Type B pancreatic cell (in vitro differentiated cells): ENCODE data around the gene GOLGA8H. TPM values are rescaled to one million over a fixed set of nuclear protein-coding genes. Genes with fewer than 3 reads are reported as not detected.
A peak's percentile ranks its signal among the peaks of the same experiment; 100 is the strongest.
"Not testable (repeated sequence)": the region's sequence is repeated elsewhere in the genome, so short reads cannot be mapped to it uniquely, and the experiment has no call there.

Experiments used
- DNase-seq: peaks from one replicate; pipeline ENCODE4 v3.0.0; 2021; ENCODE audit warnings: mixed read lengths; ENCODE audit not compliant: unreplicated experiment; ENCODE audit errors: extremely low spot score
- H3K27ac Mint-ChIP-seq: 2 replicates; pipeline ENCODE4 v1.8.0; 2021; ENCODE audit warnings: mild to moderate bottlenecking, mixed read lengths
- H3K27me3 Mint-ChIP-seq: 2 replicates; pipeline ENCODE4 v1.8.0; 2021; ENCODE audit warnings: mixed read lengths
- H3K36me3 Mint-ChIP-seq: 2 replicates; pipeline ENCODE4 v1.8.0; 2021; ENCODE audit warnings: mixed read lengths
- H3K4me1 Mint-ChIP-seq: one replicate; pipeline ENCODE4 v1.8.0; 2021; ENCODE audit warnings: mixed read lengths; ENCODE audit not compliant: unreplicated experiment
- H3K4me3 Mint-ChIP-seq: 2 replicates; pipeline ENCODE4 v1.8.0; 2021; ENCODE audit warnings: mild to moderate bottlenecking, mixed read lengths
- H3K9me3 Mint-ChIP-seq: 2 replicates; pipeline ENCODE4 v1.8.0; 2021; ENCODE audit warnings: mixed read lengths
- CTCF ChIP-seq: fragments of 200-600 bp; sonication (generic); conservative IDR thresholded peaks from 2 replicates; pipeline ENCODE4 v1.5.0; 2021; ENCODE audit warnings: antibody characterized with exemption, mild to moderate bottlenecking
- total RNA-seq: library from RNA; stranded (reverse); gene quantifications from 2 replicates; pipeline ENCODE4 v1.2.1, GENCODE V29; 2021; ENCODE audit warnings: low replicate concordance

GOLGA8H gene
- total RNA-seq, 1 donor from 2014 or later = 0.77 TPM

DNA sequence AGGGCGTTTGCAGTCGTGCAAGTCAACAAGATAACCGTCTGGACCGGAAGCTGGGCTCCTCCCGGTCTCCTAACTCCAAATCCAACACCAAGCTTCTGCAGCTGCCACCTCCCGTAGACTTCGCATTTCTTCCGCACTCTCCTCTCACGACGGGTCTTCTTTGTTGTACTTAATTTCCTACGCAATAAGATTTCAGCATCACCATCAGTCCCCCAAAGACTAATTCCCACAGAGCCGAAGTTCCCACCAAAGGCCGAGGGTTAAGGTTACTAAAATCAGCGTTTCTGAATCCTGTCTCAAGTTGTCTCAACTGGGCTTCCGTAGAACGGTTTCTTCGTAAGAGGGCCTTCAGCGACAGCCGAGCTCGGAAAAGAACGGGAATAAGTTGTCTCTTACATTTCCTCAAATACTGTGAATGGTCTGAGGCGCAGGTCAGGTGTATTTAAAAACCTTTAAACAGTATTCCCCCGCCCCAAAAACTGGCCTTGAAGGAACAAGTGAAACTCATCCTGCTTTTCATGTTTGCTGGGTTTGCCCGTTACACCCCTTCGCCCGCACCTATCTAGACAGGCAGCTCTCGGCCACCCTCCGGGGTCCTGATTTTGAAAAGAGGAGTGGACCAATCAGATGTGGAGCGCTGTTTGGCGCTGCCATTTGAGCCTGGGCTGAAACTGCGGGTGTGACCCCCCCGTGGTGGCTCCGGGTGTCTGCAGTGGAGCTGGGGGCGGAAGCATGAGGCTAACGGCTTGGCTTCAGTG lies 21.8 kb downstream of the GOLGA8H start, which contains the start of gene ARHGAP11B:
Gene ARHGAP11B (plus strand): TSS at position 693 of the 758 bp plus-strand sequence.
- peak; percentile 92 for DNase-seq
- H3K4me3 Mint-ChIP-seq = peak within 1 kb of the TSS; percentile 99

GRCh38 chr15:30626194-30626565 lies 22.4 kb downstream of the GOLGA8H start:
- peak overlapping the region; percentile 96 for H3K27ac Mint-ChIP-seq
- peak overlapping the region; percentile 99 for H3K4me3 Mint-ChIP-seq
- not testable (repeated sequence) for H3K36me3 Mint-ChIP-seq, H3K27me3 Mint-ChIP-seq, DNase-seq, H3K9me3 Mint-ChIP-seq
- peak; percentile 9 for TF ChIP-seq CTCF
- peaks cover 14% of the 10 kb centered on the region for H3K4me1 Mint-ChIP-seq

More for the DNA sequence above, 21.8 kb downstream of the GOLGA8H start, which contains the start of gene ARHGAP11B:
- Mint-ChIP-seq H3K27ac (peak within 1 kb of the TSS; percentile 96), H3K4me1 (peaks cover 14% of the 10 kb centered on the region)
- H3K27me3 Mint-ChIP-seq, H3K9me3 Mint-ChIP-seq, H3K36me3 Mint-ChIP-seq: not testable (repeated sequence)
- peak; percentile 32 for TF ChIP-seq CTCF

- H3K36me3 Mint-ChIP-seq, H3K27me3 Mint-ChIP-seq, DNase-seq, H3K9me3 Mint-ChIP-seq: not testable (repeated sequence)
- peaks cover 14% of the 10 kb centered on the region for H3K4me1 Mint-ChIP-seq
- peak overlapping the region; percentile 99 for H3K4me3 Mint-ChIP-seq
- peak overlapping the region; percentile 96 for H3K27ac Mint-ChIP-seq
Observed at GRCh38 chr15:30626632-30627031, 22.8 kb downstream of the GOLGA8H start.

- no peak overlapping the region for H3K4me3 Mint-ChIP-seq
- no peaks in the 10 kb centered on the region for H3K27me3 Mint-ChIP-seq
- H3K27ac Mint-ChIP-seq = no peak overlapping the region
- TF ChIP-seq CTCF = no peak
- DNase-seq = no peak
- no peaks in the 10 kb centered on the region for H3K9me3 Mint-ChIP-seq
- peaks cover 17% of the 10 kb centered on the region for H3K36me3 Mint-ChIP-seq
- H3K4me1 Mint-ChIP-seq = no peaks in the 10 kb centered on the region
Observed at GRCh38 chr15:30650012-30650929, 46.4 kb downstream of the GOLGA8H start.

DNA sequence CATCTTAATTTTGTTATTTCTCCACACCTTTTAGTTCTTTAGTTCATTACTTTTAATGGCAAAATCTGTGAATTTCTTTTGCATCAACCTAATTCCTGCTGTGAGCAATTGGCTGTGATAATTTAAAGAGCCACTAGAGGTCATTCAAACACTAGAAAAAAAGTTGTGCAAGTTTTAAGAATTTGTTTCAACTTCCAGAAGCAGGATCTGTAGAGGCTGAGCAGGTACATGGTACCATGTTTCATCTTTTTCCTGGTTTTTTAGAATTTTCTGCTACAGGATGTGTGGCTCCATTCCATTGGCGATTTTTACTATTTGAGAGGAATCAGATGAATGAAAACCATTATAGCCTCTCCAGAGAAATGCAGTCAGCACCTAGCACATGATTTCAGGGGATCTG lies 57.3 kb downstream of the GOLGA8H start:
- not testable (repeated sequence) for H3K4me3 Mint-ChIP-seq, H3K4me1 Mint-ChIP-seq, H3K27me3 Mint-ChIP-seq, H3K36me3 Mint-ChIP-seq, DNase-seq, H3K27ac Mint-ChIP-seq, H3K9me3 Mint-ChIP-seq
- peak; percentile 77 for TF ChIP-seq CTCF

Other genes starting within 250 kb of the GOLGA8H start
- gene CHRFAM7A, start 210.5 kb upstream of the GOLGA8H start, total RNA-seq = 0.55 and 3.8 TPM in 2 replicates
- gene GOLGA8R, start 189.8 kb upstream of the GOLGA8H start, total RNA-seq = 0.95 and 1.8 TPM in 2 replicates
- gene GOLGA8Q, start 52.0 kb upstream of the GOLGA8H start, total RNA-seq = 0.89 TPM in 1 of 2 replicates, not detected in the other